Daoy (cell line): Measurements from ENCODE around the gene CNN2. TPM values are rescaled to one million over a fixed set of nuclear protein-coding genes. Genes with fewer than 3 reads are reported as not detected.

Experiments
- DNase-seq: peaks from one replicate; pipeline ENCODE4 v3.0.0-alpha.2; 2015; ENCODE audit warnings: low read depth
- total RNA-seq: library from RNA; depleted of rRNA; stranded (reverse); fragments of >200 nt; shearing (Covaris generic); gene quantifications from 2 replicates; pipeline ENCODE4 v1.2.3, GENCODE V29; 2014

The CNN2 gene
- total RNA-seq, 1 experiment from 2014 or later = 166 TPM

GRCh38 chr19:1064661-1065605 is 38.5 kb downstream of the CNN2 start:
- DNase-seq = peak; percentile 73

- DNase-seq = no peak
These were observed 39.2 kb downstream of the CNN2 start for GRCh38 chr19:1065606-1066109.

GRCh38 chr19:1066251-1066747 is 39.9 kb downstream of the CNN2 start:
- DNase-seq = no peak

GRCh38 chr19:1066748-1067340 is 40.4 kb downstream of the CNN2 start, which contains the start of gene ARHGAP45:
TSS of gene ARHGAP45 (plus strand) at chr19:1067167. CDS start at chr19:1067406, 239 bp downstream.
- DNase-seq = no peak

- no peak for DNase-seq
These were observed 41.0 kb downstream of the CNN2 start for GRCh38 chr19:1067341-1067957.

GRCh38 chr19:1068009-1069001 is 41.9 kb downstream of the CNN2 start:
- no peak for DNase-seq

- no peak for DNase-seq
These were observed 42.8 kb downstream of the CNN2 start for GRCh38 chr19:1069009-1069779.

GRCh38 chr19:1070576-1070930 is 44.1 kb downstream of the CNN2 start:
- DNase-seq = peak; percentile 51

- DNase-seq = no peak
These were observed 44.8 kb downstream of the CNN2 start for GRCh38 chr19:1070931-1071791.

- DNase-seq = no peak
These were observed 46.1 kb downstream of the CNN2 start for GRCh38 chr19:1072371-1073015.

- DNase-seq = no peak
These were observed 46.9 kb downstream of the CNN2 start for GRCh38 chr19:1073063-1073955.

GRCh38 chr19:1073956-1074517 is 47.6 kb downstream of the CNN2 start:
- DNase-seq = no peak

GRCh38 chr19:1074544-1075283 is 48.3 kb downstream of the CNN2 start:
- peak; percentile 91 for DNase-seq

GRCh38 chr19:1076046-1076386 is 49.6 kb downstream of the CNN2 start:
- no peak for DNase-seq

GRCh38 chr19:1076951-1077350 is 50.5 kb downstream of the CNN2 start:
- DNase-seq = peak; percentile 56

GRCh38 chr19:1079566-1080111 is 53.2 kb downstream of the CNN2 start:
- DNase-seq = no peak
